ENCODE measurements around the gene KRTAP10-6. TPM values are rescaled to one million over a fixed set of nuclear protein-coding genes. Genes with fewer than 3 reads are reported as not detected.

The KRTAP10-6 gene
- total RNA-seq, 1 donor from 2014 or later = not detected

GRCh38 chr21:44568667-44569556 lies 23.4 kb downstream of the KRTAP10-6 start:
- TF ChIP-seq, protein P1, sequence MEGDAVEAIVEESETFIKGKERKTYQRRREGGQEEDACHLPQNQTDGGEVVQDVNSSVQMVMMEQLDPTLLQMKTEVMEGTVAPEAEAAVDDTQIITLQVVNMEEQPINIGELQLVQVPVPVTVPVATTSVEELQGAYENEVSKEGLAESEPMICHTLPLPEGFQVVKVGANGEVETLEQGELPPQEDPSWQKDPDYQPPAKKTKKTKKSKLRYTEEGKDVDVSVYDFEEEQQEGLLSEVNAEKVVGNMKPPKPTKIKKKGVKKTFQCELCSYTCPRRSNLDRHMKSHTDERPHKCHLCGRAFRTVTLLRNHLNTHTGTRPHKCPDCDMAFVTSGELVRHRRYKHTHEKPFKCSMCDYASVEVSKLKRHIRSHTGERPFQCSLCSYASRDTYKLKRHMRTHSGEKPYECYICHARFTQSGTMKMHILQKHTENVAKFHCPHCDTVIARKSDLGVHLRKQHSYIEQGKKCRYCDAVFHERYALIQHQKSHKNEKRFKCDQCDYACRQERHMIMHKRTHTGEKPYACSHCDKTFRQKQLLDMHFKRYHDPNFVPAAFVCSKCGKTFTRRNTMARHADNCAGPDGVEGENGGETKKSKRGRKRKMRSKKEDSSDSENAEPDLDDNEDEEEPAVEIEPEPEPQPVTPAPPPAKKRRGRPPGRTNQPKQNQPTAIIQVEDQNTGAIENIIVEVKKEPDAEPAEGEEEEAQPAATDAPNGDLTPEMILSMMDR (IDR thresholded peaks at IDR 0.05) = no peak
- H3K4me1 Mint-ChIP-seq (ENCODE audit: low read depth) = peaks cover 6% of the 10 kb centered on the region
- peaks cover 2% of the 10 kb centered on the region for H3K36me3 Mint-ChIP-seq (ENCODE audit: low read depth)
- H3K27me3 Mint-ChIP-seq (ENCODE audit: low read depth) = peaks cover 22% of the 10 kb centered on the region
- H3K4me3 Mint-ChIP-seq (ENCODE audit: unreplicated experiment) = no peak overlapping the region
- H3K9me3 Mint-ChIP-seq (ENCODE audit: low read depth) = peaks cover 18% of the 10 kb centered on the region
- no peak for DNase-seq (ENCODE audit: low spot score)
- no peak overlapping the region for H3K27ac Mint-ChIP-seq (ENCODE audit: unreplicated experiment)

GRCh38 chr21:44568261-44568660 lies 24.0 kb downstream of the KRTAP10-6 start:
- no peak for DNase-seq (ENCODE audit: low spot score)
- H3K27ac Mint-ChIP-seq (ENCODE audit: unreplicated experiment) = no peak overlapping the region
- peaks cover 23% of the 10 kb centered on the region for H3K27me3 Mint-ChIP-seq (ENCODE audit: low read depth)
- no peak overlapping the region for H3K4me3 Mint-ChIP-seq (ENCODE audit: unreplicated experiment)
- TF ChIP-seq, protein P1 (IDR thresholded peaks at IDR 0.05) = no peak
- H3K4me1 Mint-ChIP-seq (ENCODE audit: low read depth) = peaks cover 5% of the 10 kb centered on the region
- peaks cover 21% of the 10 kb centered on the region for H3K9me3 Mint-ChIP-seq (ENCODE audit: low read depth)
- peaks cover 2% of the 10 kb centered on the region for H3K36me3 Mint-ChIP-seq (ENCODE audit: low read depth)

DNA sequence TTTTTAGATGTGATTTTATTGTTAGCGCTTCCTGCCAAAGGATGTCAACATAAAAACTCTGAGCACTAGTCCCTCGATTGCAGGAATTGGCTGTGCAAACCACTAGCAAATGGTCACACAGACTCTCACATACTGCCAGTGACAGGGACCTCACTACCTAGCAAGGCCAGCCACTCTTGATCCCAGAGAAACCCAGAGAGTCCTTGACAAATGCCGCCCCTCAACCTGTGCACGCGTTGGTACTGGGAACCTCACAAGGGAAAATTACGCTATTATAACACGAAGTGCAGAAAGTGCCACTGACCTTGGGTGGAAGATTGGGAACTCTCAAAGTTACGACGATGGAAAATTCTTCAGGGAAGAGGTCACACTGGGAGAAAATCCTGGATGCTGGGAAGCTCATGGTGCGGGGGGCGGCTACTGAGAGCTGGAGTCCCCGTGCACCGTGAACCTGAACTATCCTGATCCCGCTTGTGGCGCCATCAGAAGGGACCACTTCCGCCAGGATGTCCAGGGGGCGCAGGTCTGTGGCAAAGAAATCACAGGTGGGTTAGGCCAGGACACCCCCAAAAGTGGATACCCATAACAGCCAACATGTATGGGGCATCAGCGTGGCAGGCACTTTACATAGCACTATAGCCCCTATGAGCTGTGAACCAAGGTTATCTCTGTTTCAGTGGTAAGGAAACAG lies 24.7 kb downstream of the KRTAP10-6 start:
- peaks cover 23% of the 10 kb centered on the region for H3K27me3 Mint-ChIP-seq (ENCODE audit: low read depth)
- no peak overlapping the region for H3K27ac Mint-ChIP-seq (ENCODE audit: unreplicated experiment)
- peaks cover 27% of the 10 kb centered on the region for H3K9me3 Mint-ChIP-seq (ENCODE audit: low read depth)
- DNase-seq (ENCODE audit: low spot score) = no peak
- TF ChIP-seq, protein P1 (IDR thresholded peaks at IDR 0.05) = no peak
- no peaks in the 10 kb centered on the region for H3K4me1 Mint-ChIP-seq (ENCODE audit: low read depth)
- peaks cover 2% of the 10 kb centered on the region for H3K36me3 Mint-ChIP-seq (ENCODE audit: low read depth)
- no peak overlapping the region for H3K4me3 Mint-ChIP-seq (ENCODE audit: unreplicated experiment)

DNA sequence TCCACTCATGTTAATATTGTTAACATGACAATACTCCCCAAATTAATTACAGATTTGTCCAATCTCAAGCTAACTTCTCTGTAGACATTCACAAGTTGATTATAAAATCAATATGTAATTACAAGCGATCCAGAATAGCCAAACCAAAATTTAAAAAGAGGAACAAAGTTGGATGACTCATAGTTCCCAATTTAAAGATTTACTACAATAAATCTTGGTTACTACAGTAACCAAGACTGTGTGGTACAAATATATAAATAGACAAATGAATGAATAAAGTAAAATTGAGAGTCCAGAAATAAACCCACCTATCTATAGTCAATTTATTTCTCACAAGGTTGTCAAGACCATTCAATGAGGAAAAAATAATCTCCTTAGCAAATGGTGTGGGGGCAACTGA lies 25.9 kb downstream of the KRTAP10-6 start:
- Mint-ChIP-seq H3K36me3 (ENCODE audit: low read depth) (peaks cover 5% of the 10 kb centered on the region), H3K4me3 (ENCODE audit: unreplicated experiment) (no peak overlapping the region), H3K4me1 (ENCODE audit: low read depth) (no peaks in the 10 kb centered on the region), H3K27ac (ENCODE audit: unreplicated experiment) (no peak overlapping the region), H3K9me3 (ENCODE audit: low read depth) (peaks cover 30% of the 10 kb centered on the region), H3K27me3 (ENCODE audit: low read depth) (peaks cover 33% of the 10 kb centered on the region)
- TF ChIP-seq, protein P1 (IDR thresholded peaks at IDR 0.05) = no peak
- DNase-seq (ENCODE audit: low spot score) = no peak

DNA sequence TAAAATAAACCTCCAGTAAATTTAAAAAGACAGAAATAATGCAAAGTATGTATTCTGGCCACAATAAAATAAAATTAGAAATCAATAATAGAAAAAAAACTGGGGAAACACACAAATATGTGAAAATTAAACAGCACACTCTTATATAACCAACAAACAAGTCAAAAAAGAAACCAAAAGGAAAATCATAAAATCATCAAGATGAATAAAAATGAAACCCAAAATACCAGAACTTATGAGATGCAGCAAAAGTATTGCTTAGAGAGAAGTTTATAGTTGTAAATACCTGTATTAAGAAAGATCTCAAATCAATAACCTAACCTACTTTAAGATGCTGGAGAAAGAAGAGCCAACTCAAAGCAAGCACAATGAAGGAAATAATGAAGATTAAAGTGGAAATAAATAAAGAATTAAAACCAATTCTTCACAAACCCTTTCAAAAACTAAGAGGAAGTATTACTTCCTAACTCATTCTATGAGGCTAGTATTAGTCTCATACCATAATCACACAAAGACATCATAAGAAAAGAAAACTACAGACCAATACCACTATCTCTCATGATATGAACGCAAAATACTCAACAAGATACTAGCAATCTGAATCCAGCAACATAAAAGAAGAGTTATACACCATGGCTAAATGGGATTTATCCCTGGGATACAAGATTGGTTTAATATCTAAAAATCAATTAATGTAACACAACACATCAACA lies 27.3 kb downstream of the KRTAP10-6 start:
- Mint-ChIP-seq H3K36me3 (ENCODE audit: low read depth) (peaks cover 10% of the 10 kb centered on the region), H3K4me1 (ENCODE audit: low read depth) (no peaks in the 10 kb centered on the region), H3K9me3 (ENCODE audit: low read depth) (peaks cover 27% of the 10 kb centered on the region), H3K27ac (ENCODE audit: unreplicated experiment) (no peak overlapping the region), H3K27me3 (ENCODE audit: low read depth) (peaks cover 39% of the 10 kb centered on the region), H3K4me3 (ENCODE audit: unreplicated experiment) (no peak overlapping the region)
- TF ChIP-seq, protein P1 (IDR thresholded peaks at IDR 0.05) = no peak
- no peak for DNase-seq (ENCODE audit: low spot score)
